ENCODE results near the gene UST. TPM values are rescaled to one million over a fixed set of nuclear protein-coding genes. Genes with fewer than 3 reads are reported as not detected.

UST gene, protein sequence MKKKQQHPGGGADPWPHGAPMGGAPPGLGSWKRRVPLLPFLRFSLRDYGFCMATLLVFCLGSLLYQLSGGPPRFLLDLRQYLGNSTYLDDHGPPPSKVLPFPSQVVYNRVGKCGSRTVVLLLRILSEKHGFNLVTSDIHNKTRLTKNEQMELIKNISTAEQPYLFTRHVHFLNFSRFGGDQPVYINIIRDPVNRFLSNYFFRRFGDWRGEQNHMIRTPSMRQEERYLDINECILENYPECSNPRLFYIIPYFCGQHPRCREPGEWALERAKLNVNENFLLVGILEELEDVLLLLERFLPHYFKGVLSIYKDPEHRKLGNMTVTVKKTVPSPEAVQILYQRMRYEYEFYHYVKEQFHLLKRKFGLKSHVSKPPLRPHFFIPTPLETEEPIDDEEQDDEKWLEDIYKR
- 15.0 TPM for polyA plus RNA-seq (2013, experiment 1 of 2)
- 15.0 TPM for polyA plus RNA-seq (2013, experiment 2 of 2)

DNA sequence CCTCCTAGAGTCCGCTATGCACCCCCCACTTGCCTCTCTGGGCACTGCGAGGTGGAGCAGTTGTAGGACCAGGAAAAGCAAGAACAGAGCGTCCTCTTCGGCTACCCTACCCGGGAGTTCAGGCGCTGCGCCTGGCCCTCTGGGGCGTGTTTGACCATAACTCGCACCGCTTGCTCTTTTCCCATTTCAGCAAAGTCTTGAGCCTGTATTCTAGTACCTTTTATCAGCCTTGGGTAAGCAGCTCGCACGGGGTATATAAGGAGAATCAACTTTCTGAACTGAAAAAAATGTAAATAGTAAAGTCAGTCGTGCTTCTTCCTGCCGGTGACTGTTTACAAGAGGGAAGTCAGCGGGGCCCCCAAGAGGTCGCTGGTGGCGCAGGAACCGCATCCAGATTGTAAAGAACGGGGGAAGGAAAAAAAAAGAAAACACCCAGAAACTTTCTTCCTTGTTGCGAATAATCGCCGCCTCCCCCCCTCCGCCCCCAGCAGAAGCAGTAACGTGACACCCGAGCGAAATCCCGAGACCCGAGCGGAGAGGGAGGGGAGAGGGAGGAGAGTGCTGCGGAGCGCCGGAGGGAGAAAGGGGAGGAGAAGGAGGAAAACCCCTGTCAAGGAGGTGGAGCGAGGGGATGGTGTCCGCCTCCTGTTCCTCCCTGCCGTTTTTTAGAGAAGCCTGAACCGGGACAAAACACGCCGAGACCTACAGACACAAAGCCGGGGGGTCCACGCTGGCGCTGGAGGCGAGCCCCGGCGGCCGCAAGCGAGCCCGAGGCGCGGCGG, at the start of gene UST:
Gene UST, plus strand, starts transcription at position 668 of the 782 bp plus-strand sequence. CDS start 401 bp downstream, outside the sequence.
- WGBS, 2 donors (ENCODE audit: extremely low coverage in 2 of 2, insufficient read length in 2 of 2, insufficient replicate concordance in 1 of 2), result no CpG with 5 or more reads among the region's 50 CpGs
- H2AK5ac ChIP-seq (ENCODE audit: low read depth, low read length), result peak within 1 kb of the TSS; percentile 26

DNA sequence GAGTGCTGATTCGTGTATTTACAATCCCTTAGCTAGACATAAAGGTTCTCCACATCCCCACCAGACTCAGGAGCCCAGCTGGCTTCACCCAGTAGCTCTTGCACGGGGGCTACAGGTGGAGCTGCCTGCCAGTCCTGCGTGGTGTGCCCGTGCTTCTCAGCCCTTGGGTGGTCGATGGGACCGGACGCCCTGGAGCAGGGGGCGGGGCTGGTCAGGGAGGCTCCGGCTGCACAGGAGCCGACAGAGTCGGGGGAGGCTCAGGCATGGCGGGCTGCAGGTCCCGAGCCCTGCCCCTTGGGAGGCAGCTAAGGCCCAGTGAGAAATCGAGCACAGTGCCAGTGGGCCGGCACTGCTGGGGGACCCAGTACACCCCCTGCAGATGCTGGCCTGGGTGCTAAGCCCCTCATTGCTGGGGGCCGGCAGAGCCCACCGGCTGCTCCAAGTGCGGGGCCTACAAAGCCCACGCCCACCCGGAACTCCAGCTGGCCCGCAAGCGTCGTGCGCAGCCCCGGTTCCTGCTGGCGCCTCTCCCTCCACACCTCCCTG, 48.9 kb upstream of the UST start:
- no CpG with 5 or more reads among the region's 26 CpGs for WGBS, 2 donors (ENCODE audit: extremely low coverage in 2 of 2, insufficient read length in 2 of 2, insufficient replicate concordance in 1 of 2)

More for the DNA sequence above, at the start of gene UST:
- H2BK12ac ChIP-seq (ENCODE audit: low read length), result peak within 1 kb of the TSS; percentile 85
- no peak within 1 kb of the TSS for H3K14ac ChIP-seq (ENCODE audit: low read length)
- peak within 1 kb of the TSS; percentile 95 for H3K9ac ChIP-seq (ENCODE audit: low read depth, low read length, poor library complexity)
- no peaks in the 10 kb centered on the region for H3K36me3 ChIP-seq (replicated peaks in 1 of 2; ENCODE audit: control insufficient read depth in 2 of 2, insufficient read depth in 2 of 2, low read length in 2 of 2)
- H3K18ac ChIP-seq (ENCODE audit: low read length), result peak within 1 kb of the TSS; percentile 96
- H3K23ac ChIP-seq (ENCODE audit: low read depth, low read length, poor library complexity), result peak within 1 kb of the TSS; percentile 90
- no peaks in the 10 kb centered on the region for H3K9me3 ChIP-seq (replicated peaks in 1 of 2; ENCODE audit: control insufficient read depth in 2 of 2, insufficient read depth in 1 of 2, low read depth in 1 of 2, low read length in 2 of 2)
- H3K27me3 ChIP-seq (ENCODE audit: control insufficient read depth in 3 of 3, insufficient read depth in 3 of 3, low read depth in 1 of 3, low read length in 3 of 3), result peaks cover 0 to 6% (median 0%) of the 10 kb centered on the region in 3 experiments
- peaks cover 8% of the 10 kb centered on the region in 2 donors for H3K4me1 ChIP-seq (ENCODE audit: control insufficient read depth in 2 of 2, insufficient read depth in 1 of 2, low read depth in 1 of 2, low read length in 2 of 2)
- no peak within 1 kb of the TSS for H3K4ac ChIP-seq (ENCODE audit: low read length)
- H2BK120ac ChIP-seq (ENCODE audit: low read depth, low read length), result peak within 1 kb of the TSS; percentile 51
- peak within 1 kb of the TSS; percentile 83 for H3K27ac ChIP-seq (replicated peaks; ENCODE audit: low read length)
- no peak within 1 kb of the TSS for H4K8ac ChIP-seq (ENCODE audit: low read depth, low read length)
- peak; percentile 90 for DNase-seq (ENCODE audit: low spot score)
- no peak within 1 kb of the TSS for H4K91ac ChIP-seq (ENCODE audit: low read depth, low read length, poor library complexity)
- peak within 1 kb of the TSS; percentile 94 for H3K4me2 ChIP-seq (ENCODE audit: insufficient read depth, low read length, poor library complexity, severe bottlenecking)
- H2BK15ac ChIP-seq (ENCODE audit: low read length), result peak within 1 kb of the TSS; percentile 46
- peak within 1 kb of the TSS; percentile 92 for H2AFZ ChIP-seq (ENCODE audit: low read length)
- peak within 1 kb of the TSS; percentile 69 for H2BK5ac ChIP-seq (ENCODE audit: low read length)
- peak within 1 kb of the TSS; percentile 86 to 96 for H3K4me3 ChIP-seq (ENCODE audit: low read length in 2 of 2)
- peaks cover 7% of the 10 kb centered on the region for H3K79me1 ChIP-seq (ENCODE audit: low read depth, low read length)

DNA sequence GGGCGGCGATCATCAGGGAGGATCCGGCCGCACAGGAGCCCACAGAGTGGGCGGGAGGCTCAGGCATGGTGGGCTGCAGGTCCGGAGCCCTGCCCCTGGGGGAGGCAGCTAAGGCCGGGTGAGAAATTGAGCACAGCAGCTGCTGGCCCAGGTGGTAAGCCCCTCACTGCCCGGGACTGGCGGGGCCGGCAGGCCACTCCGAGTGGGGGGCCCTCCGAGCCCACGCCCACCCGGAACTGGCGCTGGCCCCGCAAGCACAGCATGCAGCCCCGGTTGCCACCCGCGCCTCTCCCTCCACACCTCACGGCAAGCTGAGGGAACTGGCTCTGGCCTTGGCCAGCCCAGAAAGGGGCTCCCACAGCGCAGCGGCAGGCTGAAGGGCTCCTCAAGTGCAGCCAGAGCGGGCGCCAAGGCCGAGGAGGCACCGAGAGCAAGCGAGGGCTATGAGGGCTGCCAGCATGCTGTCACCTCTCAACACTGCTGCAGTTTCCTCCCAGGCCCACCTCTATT, 48.1 kb upstream of the UST start:
- H2BK120ac ChIP-seq (ENCODE audit: low read depth, low read length), result no peak overlapping the region
- H2BK12ac ChIP-seq (ENCODE audit: low read length), result no peak overlapping the region
- H3K18ac ChIP-seq (ENCODE audit: low read length), result peak overlapping the region; percentile 30
- no peaks in the 10 kb centered on the region for H3K36me3 ChIP-seq (replicated peaks in 1 of 2; ENCODE audit: control insufficient read depth in 2 of 2, insufficient read depth in 2 of 2, low read length in 2 of 2)
- no peak overlapping the region for H4K8ac ChIP-seq (ENCODE audit: low read depth, low read length)
- no peaks in the 10 kb centered on the region for H3K79me1 ChIP-seq (ENCODE audit: low read depth, low read length)
- no peak overlapping the region for H3K4me2 ChIP-seq (ENCODE audit: insufficient read depth, low read length, poor library complexity, severe bottlenecking)
- no peak overlapping the region for H3K27ac ChIP-seq (replicated peaks; ENCODE audit: low read length)
- no peaks in the 10 kb centered on the region for H3K27me3 ChIP-seq (ENCODE audit: control insufficient read depth in 3 of 3, insufficient read depth in 3 of 3, low read depth in 1 of 3, low read length in 3 of 3)
- no peak overlapping the region for H3K9ac ChIP-seq (ENCODE audit: low read depth, low read length, poor library complexity)
- H3K4ac ChIP-seq (ENCODE audit: low read length), result no peak overlapping the region
- H3K4me1 ChIP-seq (ENCODE audit: control insufficient read depth in 2 of 2, insufficient read depth in 1 of 2, low read depth in 1 of 2, low read length in 2 of 2), result peaks cover 4% of the 10 kb centered on the region in 2 donors
- WGBS, 2 donors (ENCODE audit: extremely low coverage in 2 of 2, insufficient read length in 2 of 2, insufficient replicate concordance in 1 of 2), result no CpG with 5 or more reads among the region's 27 CpGs
- H4K91ac ChIP-seq (ENCODE audit: low read depth, low read length, poor library complexity), result no peak overlapping the region
- peak overlapping the region; percentile 13 for H2AK5ac ChIP-seq (ENCODE audit: low read depth, low read length)
- no peak for DNase-seq (ENCODE audit: low spot score)
- no peak overlapping the region for H2BK15ac ChIP-seq (ENCODE audit: low read length)
- no peak overlapping the region for H3K4me3 ChIP-seq (ENCODE audit: low read length in 2 of 2)
- peak overlapping the region; percentile 13 for H3K23ac ChIP-seq (ENCODE audit: low read depth, low read length, poor library complexity)
- H2BK5ac ChIP-seq (ENCODE audit: low read length), result no peak overlapping the region
- H2AFZ ChIP-seq (ENCODE audit: low read length), result no peak overlapping the region
- H3K14ac ChIP-seq (ENCODE audit: low read length), result no peak overlapping the region
- peaks cover 0 to 2% of the 10 kb centered on the region in 2 donors for H3K9me3 ChIP-seq (replicated peaks in 1 of 2; ENCODE audit: control insufficient read depth in 2 of 2, insufficient read depth in 1 of 2, low read depth in 1 of 2, low read length in 2 of 2)

More for the DNA sequence above, 48.9 kb upstream of the UST start:
- no peak overlapping the region for H2BK15ac ChIP-seq (ENCODE audit: low read length)
- H3K18ac ChIP-seq (ENCODE audit: low read length), result no peak overlapping the region
- H3K27ac ChIP-seq (replicated peaks; ENCODE audit: low read length), result no peak overlapping the region
- H4K8ac ChIP-seq (ENCODE audit: low read depth, low read length), result no peak overlapping the region
- no peak overlapping the region for H3K4me2 ChIP-seq (ENCODE audit: insufficient read depth, low read length, poor library complexity, severe bottlenecking)
- no peak overlapping the region for H2BK12ac ChIP-seq (ENCODE audit: low read length)
- H3K4ac ChIP-seq (ENCODE audit: low read length), result no peak overlapping the region
- H3K9me3 ChIP-seq (replicated peaks in 1 of 2; ENCODE audit: control insufficient read depth in 2 of 2, insufficient read depth in 1 of 2, low read depth in 1 of 2, low read length in 2 of 2), result peaks cover 0 to 2% of the 10 kb centered on the region in 2 donors
- H2BK120ac ChIP-seq (ENCODE audit: low read depth, low read length), result no peak overlapping the region
- no peak overlapping the region for H3K4me3 ChIP-seq (ENCODE audit: low read length in 2 of 2)
- no peak overlapping the region for H3K23ac ChIP-seq (ENCODE audit: low read depth, low read length, poor library complexity)
- H2AFZ ChIP-seq (ENCODE audit: low read length), result no peak overlapping the region
- peaks cover 4% of the 10 kb centered on the region in 2 donors for H3K4me1 ChIP-seq (ENCODE audit: control insufficient read depth in 2 of 2, insufficient read depth in 1 of 2, low read depth in 1 of 2, low read length in 2 of 2)
- DNase-seq (ENCODE audit: low spot score), result no peak
- no peaks in the 10 kb centered on the region for H3K79me1 ChIP-seq (ENCODE audit: low read depth, low read length)
- H3K36me3 ChIP-seq (replicated peaks in 1 of 2; ENCODE audit: control insufficient read depth in 2 of 2, insufficient read depth in 2 of 2, low read length in 2 of 2), result no peaks in the 10 kb centered on the region
- H4K91ac ChIP-seq (ENCODE audit: low read depth, low read length, poor library complexity), result no peak overlapping the region
- no peak overlapping the region for H3K9ac ChIP-seq (ENCODE audit: low read depth, low read length, poor library complexity)
- no peak overlapping the region for H2AK5ac ChIP-seq (ENCODE audit: low read depth, low read length)
- no peaks in the 10 kb centered on the region for H3K27me3 ChIP-seq (ENCODE audit: control insufficient read depth in 3 of 3, insufficient read depth in 3 of 3, low read depth in 1 of 3, low read length in 3 of 3)
- H2BK5ac ChIP-seq (ENCODE audit: low read length), result no peak overlapping the region
- H3K14ac ChIP-seq (ENCODE audit: low read length), result no peak overlapping the region
